T-cell (primary cell): ENCODE results near the gene DYRK3. TPM values are rescaled to one million over a fixed set of nuclear protein-coding genes. Genes with fewer than 3 reads are reported as not detected.

Experiments used
- ATAC-seq, 4 experiments: fragments of 200-7000 bp in 3 of 4; fragments of 150-1000 bp in 1 of 4; cut with Tn5 transposase; replicated peaks in 1 of 4; 1 replicate in 3 of 4; 2 replicates in 1 of 4; pipeline ENCODE4 v1.10.0; 2021; ENCODE audit warnings: moderate library complexity in 3 of 4, mild to moderate bottlenecking in 2 of 4, moderate number of reproducible peaks in 1 of 4
- CTCF ChIA-PET, 2 donors: fragments of 300-600 bp; sonication (Branson Sonifier 250); formaldehyde crosslinking; loops; one replicate each; lab custom pipeline; 2022; ENCODE audit warnings: antibody characterized with exemption in 2 of 2; lab: Charles Lee
- POLR2A ChIA-PET, 2 donors: fragments of 300-600 bp; sonication (Branson Sonifier 250); formaldehyde crosslinking; loops; one replicate each; lab custom pipeline; 2022; ENCODE audit warnings: antibody characterized with exemption in 2 of 2; lab: Charles Lee
- DNase-seq, 35 experiments: peaks; one replicate each; pipeline versions ENCODE4 v3.0.0 to v3.0.0-alpha.2; 2013 to 2023
- H3K27ac ChIP-seq: one replicate; pipeline ENCODE4 v1.5.1; 2013; ENCODE audit warnings: low read length
- H3K27me3 ChIP-seq, 2 experiments: replicated peaks in 1 of 2; 1 replicate in 1 of 2; 2 replicates in 1 of 2; pipeline versions ENCODE4 v1.6.1 to v1.7.0; 2013; ENCODE audit warnings: low read length in 1 of 2, mixed read lengths in 1 of 2; ENCODE audit not compliant: control insufficient read depth in 2 of 2, insufficient read depth in 2 of 2; ENCODE audit errors: extremely low read depth in 1 of 2
- H3K36me3 ChIP-seq, 2 donors: 1 replicate in 1 of 2; 2 replicates in 1 of 2; pipeline versions ENCODE4 v1.6.1 to v1.7.0; 2013; ENCODE audit warnings: low read length in 1 of 2; ENCODE audit not compliant: control insufficient read depth in 2 of 2, insufficient read depth in 1 of 2; ENCODE audit errors: extremely low read depth in 1 of 2
- H3K4me1 ChIP-seq, 2 experiments: 1 replicate in 1 of 2; 2 replicates in 1 of 2; pipeline versions ENCODE4 v1.6.1 to v1.7.0; 2013; ENCODE audit warnings: low read length in 2 of 2, mixed read lengths in 1 of 2; ENCODE audit not compliant: insufficient read depth in 2 of 2, control insufficient read depth in 1 of 2; ENCODE audit errors: extremely low read depth in 1 of 2
- H3K4me3 ChIP-seq, 2 donors: 1 replicate in 1 of 2; 2 replicates in 1 of 2; pipeline versions ENCODE4 v1.5.1 to v1.7.0; 2013; ENCODE audit warnings: mild to moderate bottlenecking in 2 of 2, low read length in 1 of 2, moderate library complexity in 1 of 2; ENCODE audit not compliant: control insufficient read depth in 1 of 2; ENCODE audit errors: extremely low read depth in 1 of 2
- H3K9me3 ChIP-seq: 2 replicates; pipeline ENCODE4 v1.7.0; 2013
- H3K27ac Mint-ChIP-seq, 2 donors: one replicate each; pipeline ENCODE4 v1.8.0; 2020 to 2021; ENCODE audit warnings: mild to moderate bottlenecking in 2 of 2, mixed read lengths in 2 of 2
- H3K27me3 Mint-ChIP-seq, 2 donors: one replicate each; pipeline ENCODE4 v1.8.0; 2021 to 2022; ENCODE audit warnings: mixed read lengths in 2 of 2
- H3K36me3 Mint-ChIP-seq: one replicate; pipeline ENCODE4 v1.8.0; 2021; ENCODE audit warnings: mixed read lengths
- H3K4me1 Mint-ChIP-seq, 3 donors: one replicate each; pipeline ENCODE4 v1.8.0; 2020 to 2022; ENCODE audit warnings: mixed read lengths in 3 of 3, mild to moderate bottlenecking in 1 of 3
- H3K4me3 Mint-ChIP-seq, 3 donors: one replicate each; pipeline ENCODE4 v1.8.0; 2020 to 2022; ENCODE audit warnings: mild to moderate bottlenecking in 3 of 3, mixed read lengths in 3 of 3, moderate library complexity in 3 of 3
- H3K9me3 Mint-ChIP-seq, 3 donors: one replicate each; pipeline ENCODE4 v1.8.0; 2020 to 2022; ENCODE audit warnings: mixed read lengths in 3 of 3
- WGBS: methylation state at CpG from one replicate; pipeline ENCODE4 v1.1.5; 2013; ENCODE audit warnings: missing lambda C conversion rate; ENCODE audit not compliant: insufficient coverage; 5-methylcytosine and 5-hydroxymethylcytosine counted together
- total RNA-seq, 35 experiments: library from RNA in 6 of 35; stranded (reverse) in 6 of 35; fragments of 120-200 nt in 1 of 35; gene quantifications; one replicate each; pipeline versions ENCODE4 v1.2.1 to v1.2.4 and lab custom pipeline; 2013 to 2026

DYRK3 gene
- total RNA-seq, 5 donors from 2014 or later (not counting 1 experiment from before 2014, with no cell fraction given): 0.73 to 2.0 (median 1.6) TPM

GRCh38 chr1:206672011-206672688 lies 36.8 kb downstream of the DYRK3 start:
- POLR2A ChIA-PET: no interaction called here
- H3K4me1 Mint-ChIP-seq: peaks cover 5 to 11% (median 7%) of the 10 kb centered on the region in 3 donors
- no peak overlapping the region for H3K4me3 Mint-ChIP-seq

GRCh38 chr1:206672844-206673758 lies 37.8 kb downstream of the DYRK3 start:
- DNase-seq: no peak
- no peak overlapping the region for H3K27ac ChIP-seq
- ChIA-PET POLR2A (interaction anchor here in 1 of 2 donors (0.7 kb wide), 1 partner anchor 169 kb away, joined by 3 read pairs; no protein-coding TSS in a partner anchor), CTCF (interaction anchor here (0.6 to 2.1 kb wide), 4 partner anchors 9 to 15 kb away, joined by 3 to 7 read pairs (median 4); no protein-coding TSS in a partner anchor)
- Mint-ChIP-seq H3K4me3 (no peak overlapping the region), H3K27me3 (no peaks in the 10 kb centered on the region), H3K36me3 (no peaks in the 10 kb centered on the region), H3K4me1 (peaks cover 4 to 6% (median 5%) of the 10 kb centered on the region in 3 donors), H3K27ac (no peak overlapping the region), H3K9me3 (no peaks in the 10 kb centered on the region)
- no peak for ATAC-seq
- H3K4me1 ChIP-seq: peaks cover 0 to 9% of the 10 kb centered on the region in 2 experiments
- no peaks in the 10 kb centered on the region for H3K27me3 ChIP-seq
- H3K9me3 ChIP-seq: no peaks in the 10 kb centered on the region
- no peak overlapping the region for H3K4me3 ChIP-seq
- no CpG with 5 or more reads among the region's 6 CpGs for WGBS
- no peaks in the 10 kb centered on the region for H3K36me3 ChIP-seq

More at GRCh38 chr1:206672011-206672688, 36.8 kb downstream of the DYRK3 start:
- DNase-seq (no peak), ATAC-seq (no peak)
- no peaks in the 10 kb centered on the region for H3K9me3 ChIP-seq
- no peaks in the 10 kb centered on the region for H3K36me3 Mint-ChIP-seq
- H3K27me3 Mint-ChIP-seq: no peaks in the 10 kb centered on the region
- CTCF ChIA-PET: interaction anchor here in 1 of 2 donors (2.1 kb wide), 1 partner anchor 8 kb away, joined by 7 read pairs; no protein-coding TSS in a partner anchor
- H3K27ac Mint-ChIP-seq: no peak overlapping the region
- no peak overlapping the region for H3K4me3 ChIP-seq
- H3K27ac ChIP-seq: no peak overlapping the region
- 71% methylated on average over 4 of the region's 8 CpGs for WGBS
- no peaks in the 10 kb centered on the region for H3K36me3 ChIP-seq
- H3K4me1 ChIP-seq: peaks cover 0 to 10% of the 10 kb centered on the region in 2 experiments
- no peaks in the 10 kb centered on the region for H3K27me3 ChIP-seq
- no peaks in the 10 kb centered on the region for H3K9me3 Mint-ChIP-seq

GRCh38 chr1:206674236-206674635 lies 38.9 kb downstream of the DYRK3 start:
- DNase-seq (no peak), ATAC-seq (no peak)
- Histone ChIP-seq H3K36me3 (no peaks in the 10 kb centered on the region), H3K4me3 (no peak overlapping the region), H3K4me1 (no peaks in the 10 kb centered on the region), H3K9me3 (no peaks in the 10 kb centered on the region), H3K27ac (no peak overlapping the region), H3K27me3 (no peaks in the 10 kb centered on the region)
- ChIA-PET CTCF (interaction anchor here in 1 of 2 donors (1.4 kb wide), 1 partner anchor 11 kb away, joined by 6 read pairs; no protein-coding TSS in a partner anchor), POLR2A (no interaction called here)
- Mint-ChIP-seq H3K9me3 (no peaks in the 10 kb centered on the region), H3K4me1 (peaks cover 0 to 3% (median 0%) of the 10 kb centered on the region in 3 donors), H3K27ac (no peak overlapping the region), H3K27me3 (no peaks in the 10 kb centered on the region), H3K4me3 (no peak overlapping the region), H3K36me3 (no peaks in the 10 kb centered on the region)
- 86% methylated on average over 1 of the region's 3 CpGs for WGBS

- no peaks in the 10 kb centered on the region for H3K9me3 ChIP-seq
- no peak overlapping the region for H3K4me3 Mint-ChIP-seq
- POLR2A ChIA-PET: no interaction called here
Observed at GRCh38 chr1:206674745-206675175, 39.4 kb downstream of the DYRK3 start.

GRCh38 chr1:206676499-206676898 lies 41.2 kb downstream of the DYRK3 start:
- CTCF ChIA-PET: no interaction called here
- ATAC-seq (no peak), DNase-seq (no peak)
- WGBS: 83% methylated on average over 2 of the region's 2 CpGs
- Histone ChIP-seq H3K27me3 (no peaks in the 10 kb centered on the region), H3K27ac (no peak overlapping the region), H3K36me3 (no peaks in the 10 kb centered on the region), H3K9me3 (no peaks in the 10 kb centered on the region), H3K4me1 (no peaks in the 10 kb centered on the region), H3K4me3 (no peak overlapping the region)
- POLR2A ChIA-PET: interaction anchor here in 1 of 2 donors (0.6 kb wide), 1 partner anchor 8 kb away, joined by 4 read pairs; the partner anchor contains the start of gene MAPKAPK2
- H3K4me1 Mint-ChIP-seq: peaks cover 0 to 10% (median 0%) of the 10 kb centered on the region in 3 donors
- H3K9me3 Mint-ChIP-seq: no peaks in the 10 kb centered on the region
- H3K4me3 Mint-ChIP-seq: no peak overlapping the region
- H3K27ac Mint-ChIP-seq: no peak overlapping the region
- H3K27me3 Mint-ChIP-seq: peaks cover 0 to 3% of the 10 kb centered on the region in 2 donors
- no peaks in the 10 kb centered on the region for H3K36me3 Mint-ChIP-seq

More at GRCh38 chr1:206674745-206675175, 39.4 kb downstream of the DYRK3 start:
- ATAC-seq (no peak), DNase-seq (no peak)
- Mint-ChIP-seq H3K27me3 (peaks cover 0 to 1% of the 10 kb centered on the region in 2 donors), H3K27ac (no peak overlapping the region), H3K36me3 (no peaks in the 10 kb centered on the region), H3K4me1 (peaks cover 0 to 4% (median 0%) of the 10 kb centered on the region in 3 donors), H3K9me3 (no peaks in the 10 kb centered on the region)
- no peak overlapping the region for H3K27ac ChIP-seq
- CTCF ChIA-PET: no interaction called here
- H3K36me3 ChIP-seq: no peaks in the 10 kb centered on the region
- H3K4me3 ChIP-seq: no peak overlapping the region
- H3K4me1 ChIP-seq: no peaks in the 10 kb centered on the region
- 89% methylated on average over 1 of the region's 1 CpG for WGBS
- no peaks in the 10 kb centered on the region for H3K27me3 ChIP-seq

- no peak overlapping the region for H3K27ac ChIP-seq
- Mint-ChIP-seq H3K36me3 (no peaks in the 10 kb centered on the region), H3K27me3 (peaks cover 0 to 6% of the 10 kb centered on the region in 2 donors), H3K4me3 (no peak overlapping the region), H3K9me3 (no peaks in the 10 kb centered on the region), H3K4me1 (peaks cover 0 to 10% (median 0%) of the 10 kb centered on the region in 3 donors), H3K27ac (no peak overlapping the region)
- no peaks in the 10 kb centered on the region for H3K4me1 ChIP-seq
- no peaks in the 10 kb centered on the region for H3K36me3 ChIP-seq
- DNase-seq (no peak), ATAC-seq (no peak)
- H3K4me3 ChIP-seq: no peak overlapping the region
- ChIA-PET POLR2A (no interaction called here), CTCF (interaction anchor here (0.5 to 1.1 kb wide), 2 partner anchors 15 to 36 kb away, joined by 3 to 5 read pairs; no protein-coding TSS in a partner anchor)
- H3K27me3 ChIP-seq: peaks cover 0 to 4% of the 10 kb centered on the region in 2 experiments
- WGBS: no CpG with 5 or more reads among the region's 3 CpGs
- H3K9me3 ChIP-seq: no peaks in the 10 kb centered on the region
Observed at GRCh38 chr1:206678490-206678889, 43.2 kb downstream of the DYRK3 start.
